Loucy (cell line): ENCODE results near the gene NOXO1.
"Not testable (repeated sequence)": the region's sequence is repeated elsewhere in the genome, so short reads cannot be mapped to it uniquely, and the experiment has no call there.

Experiments used
- H2AFZ ChIP-seq: fragments of 200-600 bp; sonication (generic); 2 replicates; pipeline ENCODE4 v1.6.0; 2016; ENCODE audit warnings: antibody characterized with exemption, mild to moderate bottlenecking, low read length, moderate library complexity
- H3F3A ChIP-seq: fragments of 200-600 bp; 2 replicates; pipeline ENCODE4 v1.6.0; 2016; ENCODE audit warnings: antibody characterized with exemption, low read depth, mild to moderate bottlenecking
- H3K27me3 ChIP-seq: fragments of 200-600 bp; sonication (generic); 2 replicates; pipeline ENCODE4 v1.6.1; 2014; ENCODE audit warnings: low read length, mild to moderate bottlenecking; ENCODE audit not compliant: insufficient read depth, poor library complexity, severe bottlenecking
- H3K36me3 ChIP-seq: fragments of 200-600 bp; sonication (generic); 2 replicates; pipeline ENCODE4 v1.6.1; 2016; ENCODE audit warnings: low read length; ENCODE audit not compliant: insufficient read depth
- H3K4me1 ChIP-seq: fragments of 200-600 bp; sonication (generic); 2 replicates; pipeline ENCODE4 v1.5.1; 2014; ENCODE audit warnings: low read length, mild to moderate bottlenecking; ENCODE audit not compliant: insufficient read depth, poor library complexity, severe bottlenecking
- H3K4me2 ChIP-seq: fragments of 200-600 bp; sonication (generic); 2 replicates; pipeline ENCODE4 v1.6.0; 2014; ENCODE audit warnings: antibody characterized with exemption, low read length, low read depth, mild to moderate bottlenecking; ENCODE audit not compliant: poor library complexity, severe bottlenecking
- H3K4me3 ChIP-seq: fragments of 200-600 bp; sonication (generic); 2 replicates; pipeline ENCODE4 v1.5.1; 2014; ENCODE audit warnings: low read length, mild to moderate bottlenecking, mixed read lengths; ENCODE audit not compliant: poor library complexity, severe bottlenecking
- H3K79me2 ChIP-seq: fragments of 200-600 bp; sonication (generic); 2 replicates; pipeline ENCODE4 v1.6.1; 2014; ENCODE audit warnings: low read length; ENCODE audit not compliant: insufficient read depth
- H3K9ac ChIP-seq: fragments of 200-600 bp; sonication (generic); 2 replicates; pipeline ENCODE4 v1.6.0; 2014; ENCODE audit warnings: mild to moderate bottlenecking, low read depth, low read length, moderate library complexity; ENCODE audit not compliant: poor library complexity, severe bottlenecking
- H3K9me2 ChIP-seq: fragments of 200-600 bp; sonication (generic); replicated peaks from 2 replicates; pipeline ENCODE4 v1.6.1; 2016; ENCODE audit warnings: low read depth, low read length, mixed read lengths
- H3K9me3 ChIP-seq: fragments of 200-600 bp; sonication (generic); 2 replicates; pipeline ENCODE4 v1.6.1; 2014; ENCODE audit warnings: mild to moderate bottlenecking, antibody characterized with exemption, low read length, low read depth; ENCODE audit not compliant: insufficient read depth
- H4K20me1 ChIP-seq: fragments of 200-600 bp; sonication (generic); 2 replicates; pipeline ENCODE4 v1.6.0; 2014; ENCODE audit warnings: antibody characterized with exemption, low read length, mild to moderate bottlenecking; ENCODE audit not compliant: insufficient read depth, poor library complexity, severe bottlenecking
- CTCF ChIP-seq: fragments of 200-600 bp; sonication (generic); conservative IDR thresholded peaks from 2 replicates; pipeline ENCODE4 v1.5.1; 2014; ENCODE audit warnings: mild to moderate bottlenecking, antibody characterized with exemption, low read length
- EZH2phosphoT487 ChIP-seq: fragments of 200-600 bp; IDR thresholded peaks from 2 replicates; pipeline ENCODE4 v1.6.1; 2018; ENCODE audit warnings: antibody characterized with exemption, mild to moderate bottlenecking, moderate library complexity, borderline replicate concordance

The NOXO1 gene

DNA sequence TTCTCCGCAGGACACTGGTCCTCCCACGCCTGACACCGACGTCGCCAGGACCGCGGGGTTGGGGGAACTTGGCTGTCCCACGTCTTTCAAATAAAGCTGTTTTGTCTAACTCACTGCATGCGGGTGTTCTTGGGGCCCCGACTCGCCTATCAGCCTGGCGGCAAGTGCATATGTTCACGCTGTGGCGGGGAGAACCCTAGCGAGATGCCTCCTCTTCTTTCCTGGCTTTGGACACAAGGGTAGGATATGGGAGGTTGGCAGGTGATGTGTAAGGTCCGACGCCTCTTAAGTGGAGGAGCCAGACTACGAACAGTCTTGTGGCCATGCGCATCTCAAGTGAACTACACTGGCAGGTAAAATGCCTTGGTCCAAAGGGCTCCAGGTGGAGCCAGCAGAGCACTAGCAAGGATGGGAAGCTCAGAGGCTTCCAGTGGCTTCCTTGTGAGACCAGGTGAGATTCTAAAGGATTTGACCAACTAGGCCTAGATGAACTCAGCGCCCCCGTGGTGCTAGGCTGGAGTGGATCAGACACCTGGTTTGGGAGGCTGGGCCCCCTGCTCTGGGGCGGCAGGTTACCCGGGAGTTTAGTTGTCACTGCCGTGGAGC, 15.8 kb downstream of the NOXO1 start:
- H3K9me2 ChIP-seq, result no peaks in the 10 kb centered on the region
- peaks cover 9% of the 10 kb centered on the region for H3K27me3 ChIP-seq
- H2AFZ ChIP-seq, result peak overlapping the region; percentile 81; the same call in 1 of the 2 replicates
- H3K4me3 ChIP-seq, result peak overlapping the region; percentile 85
- H3K4me2 ChIP-seq, result peak overlapping the region; percentile 79
- no peaks in the 10 kb centered on the region for H3K9me3 ChIP-seq
- H3K36me3 ChIP-seq, result peaks cover 16% of the 10 kb centered on the region; the same call in 1 of the 2 replicates
- peaks cover 26% of the 10 kb centered on the region for H4K20me1 ChIP-seq
- H3K9ac ChIP-seq, result peak overlapping the region; percentile 93
- no peak for TF ChIP-seq EZH2phosphoT487
- TF ChIP-seq CTCF, result no peak
- peaks cover 7% of the 10 kb centered on the region; the same call in 1 of the 2 replicates for H3F3A ChIP-seq
- peaks cover 44% of the 10 kb centered on the region for H3K79me2 ChIP-seq
- peaks cover 6% of the 10 kb centered on the region for H3K4me1 ChIP-seq

- Histone ChIP-seq H3K9me3 (no peaks in the 10 kb centered on the region), H4K20me1 (peaks cover 28% of the 10 kb centered on the region), H3F3A (peaks cover 9% of the 10 kb centered on the region; the same call in 1 of the 2 replicates), H3K9me2 (no peaks in the 10 kb centered on the region), H3K9ac (peak within 1 kb of the TSS; percentile 93), H2AFZ (peak within 1 kb of the TSS; percentile 81; the same call in 1 of the 2 replicates), H3K27me3 (peaks cover 9% of the 10 kb centered on the region), H3K4me1 (peaks cover 6% of the 10 kb centered on the region), H3K4me3 (peak within 1 kb of the TSS; percentile 85), H3K79me2 (peaks cover 51% of the 10 kb centered on the region), H3K36me3 (peaks cover 16% of the 10 kb centered on the region; the same call in 1 of the 2 replicates), H3K4me2 (peak within 1 kb of the TSS; percentile 79)
- TF ChIP-seq CTCF (no peak; the same call in 1 of the 2 replicates), EZH2phosphoT487 (no peak)
Measured at GRCh38 chr16:1964506-1965395, 16.5 kb downstream of the NOXO1 start, which contains the start of gene RPS2. Gene RPS2 (minus strand): TSS chr16:1964826. CDS start chr16:1964625, 201 bp downstream.

DNA sequence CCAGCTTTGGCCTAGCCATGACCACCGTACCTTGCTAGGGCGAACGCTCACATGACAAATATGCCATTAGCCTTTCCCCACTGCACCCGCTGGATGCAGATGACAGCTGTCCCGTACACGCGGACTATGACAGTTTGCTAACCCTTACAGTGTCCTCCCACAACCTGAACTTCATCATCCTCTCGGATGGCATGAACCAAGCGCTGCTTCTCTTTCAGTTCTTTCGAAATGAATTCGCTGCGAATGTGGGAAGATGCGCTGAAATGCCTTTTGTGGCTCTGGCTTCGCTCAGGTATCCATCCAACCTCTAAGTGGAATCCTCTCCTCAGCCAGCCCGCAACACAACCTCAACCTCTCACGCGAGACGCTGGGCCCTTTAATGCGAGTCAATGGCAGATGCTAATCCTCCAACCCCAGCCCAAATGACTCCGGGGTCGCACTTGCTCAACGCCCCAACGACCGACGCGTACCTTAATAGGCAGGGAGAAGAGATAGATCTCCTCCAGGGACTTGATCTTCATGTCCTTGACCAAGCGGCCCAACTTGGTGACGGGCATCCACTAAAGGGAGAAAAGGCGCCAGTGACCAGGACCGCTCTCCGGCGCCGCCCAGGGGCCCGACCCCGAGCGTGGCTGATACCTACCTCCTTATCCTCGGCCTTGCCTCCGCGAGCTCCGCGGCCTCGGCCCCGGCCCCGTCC, 17.3 kb downstream of the NOXO1 start:
- Histone ChIP-seq H4K20me1 (peaks cover 28% of the 10 kb centered on the region), H3K79me2 (peaks cover 54% of the 10 kb centered on the region), H3K4me2 (peak overlapping the region; percentile 76), H3K9me2 (no peaks in the 10 kb centered on the region), H3K9ac (peak overlapping the region; percentile 93), H2AFZ (no peak overlapping the region), H3K27me3 (peaks cover 9% of the 10 kb centered on the region), H3K4me3 (peak overlapping the region; percentile 85), H3K36me3 (peaks cover 16% of the 10 kb centered on the region; the same call in 1 of the 2 replicates), H3K4me1 (peaks cover 6% of the 10 kb centered on the region), H3K9me3 (no peaks in the 10 kb centered on the region), H3F3A (peaks cover 9% of the 10 kb centered on the region; the same call in 1 of the 2 replicates)
- TF ChIP-seq CTCF (peak; percentile 30; the same call in 1 of the 2 replicates), EZH2phosphoT487 (no peak)

GRCh38 chr16:1962161-1963153, 18.8 kb downstream of the NOXO1 start:
- not testable (repeated sequence) for H3K4me1 ChIP-seq
- H3K79me2 ChIP-seq, result peaks cover 54% of the 10 kb centered on the region

More at GRCh38 chr16:1962161-1963153, 18.8 kb downstream of the NOXO1 start:
- H3K9me3 ChIP-seq, H2AFZ ChIP-seq, H3K9me2 ChIP-seq, H3K27me3 ChIP-seq, H3F3A ChIP-seq: not testable (repeated sequence)
- Histone ChIP-seq H3K9ac (peak overlapping the region; percentile 93), H3K36me3 (peaks cover 16% of the 10 kb centered on the region; the same call in 1 of the 2 replicates), H4K20me1 (peaks cover 28% of the 10 kb centered on the region), H3K4me2 (peak overlapping the region; percentile 76), H3K4me3 (peak overlapping the region; percentile 85)
